CD4-positive, alpha-beta T cell treated with Interleukin-4 for 1 hour (primary cell): ENCODE data around the gene RGS21.

Experiments
- DNase-seq, 2 donors: peaks; one replicate each; pipeline ENCODE4 v3.0.0-alpha.2; 2020 to 2022

RGS21 gene

DNA sequence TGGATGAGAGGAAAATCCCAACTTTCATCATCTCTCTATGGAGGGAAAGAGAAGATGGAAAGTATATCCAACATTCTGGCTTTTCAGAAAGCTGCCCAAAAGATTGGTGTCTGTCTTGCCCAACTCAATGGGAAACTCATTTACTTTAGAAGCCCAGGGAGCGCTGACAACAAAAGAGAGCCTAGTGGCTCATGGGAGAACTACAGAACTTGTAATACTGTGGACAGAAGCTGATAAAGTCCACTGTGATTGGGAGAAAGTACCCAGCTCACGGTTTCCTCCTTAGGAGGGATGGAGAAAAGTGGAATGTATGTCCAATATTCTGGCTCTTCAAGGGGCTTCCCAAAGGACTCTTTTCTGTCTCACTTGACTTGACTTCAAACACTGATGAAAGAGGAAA lies 66.0 kb downstream of the RGS21 start:
- DNase-seq = no peak

DNA sequence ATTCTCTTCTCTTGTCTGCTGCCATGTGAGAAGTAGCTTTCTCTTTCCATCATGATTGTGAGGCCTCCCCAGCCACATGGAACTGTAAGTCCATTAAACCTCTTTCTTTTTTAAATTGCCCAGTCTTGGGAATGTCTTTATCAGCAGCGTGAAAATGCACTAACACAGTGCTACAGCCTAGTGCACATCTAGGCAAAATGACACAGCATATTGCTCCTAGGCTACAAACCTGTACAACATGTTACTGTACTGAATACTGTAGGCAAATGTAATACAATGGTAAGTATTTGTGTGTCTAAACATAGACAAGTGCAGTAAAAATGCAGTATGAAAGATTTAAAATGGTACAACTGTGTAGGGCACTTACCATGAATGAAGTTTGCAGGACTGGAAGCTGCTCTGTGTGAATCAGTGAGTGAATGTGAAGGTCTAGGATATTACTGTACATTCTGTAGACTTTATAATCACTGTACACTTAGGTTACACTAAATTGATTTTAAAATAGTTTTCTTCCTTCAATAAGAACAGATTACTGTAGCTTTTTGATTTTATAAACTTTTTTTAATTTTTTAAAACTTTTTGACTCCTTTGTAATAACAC lies 69.4 kb downstream of the RGS21 start:
- no peak for DNase-seq

DNA sequence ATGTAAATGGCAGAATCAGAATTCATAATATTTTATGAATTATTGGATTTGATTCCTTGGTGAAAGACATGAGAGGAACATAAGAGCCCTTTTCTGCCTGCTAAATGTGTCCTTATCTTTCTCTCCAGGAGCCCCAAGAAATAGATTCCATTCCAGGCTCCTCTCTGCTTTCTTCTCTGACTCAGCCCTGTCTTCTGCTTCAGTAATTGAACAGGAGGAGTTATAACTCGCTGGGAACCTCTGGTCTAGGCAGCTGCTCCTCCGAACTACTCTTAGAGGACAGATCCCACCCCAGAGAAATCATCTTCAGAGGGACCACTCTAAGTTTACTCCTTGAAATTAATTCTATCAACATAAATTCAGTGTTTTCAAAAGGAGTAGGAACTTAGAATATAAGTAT lies 78.4 kb downstream of the RGS21 start:
- DNase-seq = no peak

DNA sequence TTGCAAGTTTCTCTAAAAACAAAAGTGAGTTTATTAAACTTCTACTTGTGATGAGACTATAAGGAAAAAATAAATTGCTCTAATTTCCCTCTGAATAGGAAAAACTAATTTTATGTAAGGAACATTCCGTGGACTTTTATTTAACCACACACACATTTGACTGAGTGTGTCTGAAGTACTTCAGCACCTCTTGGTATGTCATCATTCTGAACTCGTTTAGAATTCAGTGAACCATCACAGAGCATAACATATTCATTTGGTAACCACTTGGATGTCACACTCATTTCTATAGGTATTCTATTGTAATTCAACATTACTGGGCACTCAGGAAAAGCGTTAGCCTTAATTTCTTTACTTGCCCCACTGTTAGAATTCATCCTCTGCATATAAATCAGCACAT lies 79.1 kb downstream of the RGS21 start:
- no peak for DNase-seq

DNA sequence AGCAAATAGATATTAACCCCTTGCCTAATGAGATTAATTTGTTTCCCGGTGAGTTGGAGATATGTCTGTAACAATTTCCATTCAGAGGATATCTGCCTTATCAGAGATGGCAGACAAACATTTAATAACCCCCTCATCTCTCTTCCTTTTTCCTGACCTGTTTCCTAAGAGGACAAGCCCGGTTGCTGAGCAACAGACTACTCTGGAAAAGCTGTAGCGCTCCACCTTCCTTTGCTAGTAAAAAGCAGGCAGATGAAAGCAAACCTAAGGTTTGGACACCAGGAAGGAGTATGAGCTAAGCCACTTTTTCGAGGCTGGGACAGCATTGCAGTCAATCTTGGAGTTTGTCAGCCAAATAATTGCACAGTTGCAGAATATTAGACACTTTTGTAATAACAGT lies 82.4 kb downstream of the RGS21 start:
- no peak for DNase-seq

DNA sequence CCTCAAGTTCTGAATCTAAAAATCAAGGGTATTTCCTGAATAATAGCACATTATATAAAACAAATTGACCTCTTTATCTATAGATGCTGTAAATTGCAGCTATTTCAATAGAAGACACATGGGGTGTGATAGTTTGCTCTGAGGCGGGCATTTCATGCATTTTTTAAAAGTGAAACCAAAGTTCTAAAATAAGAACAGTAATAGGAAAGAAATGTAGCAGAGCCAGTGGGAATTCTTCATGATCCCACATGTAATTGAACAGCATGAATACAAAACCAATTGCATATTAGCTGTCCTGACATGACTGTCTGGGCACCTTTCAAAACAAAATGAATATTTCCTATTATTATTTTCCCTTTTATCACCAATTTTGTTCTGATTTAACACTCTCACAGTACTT lies 85.0 kb downstream of the RGS21 start:
- no peak for DNase-seq

DNA sequence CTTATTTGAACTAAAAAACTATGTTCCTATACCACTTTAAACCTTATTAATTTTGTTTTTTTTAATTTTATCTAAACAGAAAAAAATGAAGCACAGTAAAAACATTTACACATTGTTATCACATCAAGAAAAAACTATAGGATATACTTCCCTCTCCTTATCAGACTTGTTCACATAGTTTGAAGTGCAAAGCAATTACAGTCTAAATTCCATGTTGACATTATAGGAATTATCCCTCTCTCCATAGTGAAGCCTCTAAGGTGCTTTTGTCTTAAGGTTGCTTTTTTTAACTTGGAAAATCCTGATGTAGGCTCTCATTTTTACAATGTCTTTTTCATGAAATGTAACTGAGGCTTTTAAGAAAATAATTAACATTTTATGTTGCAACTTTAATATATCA lies 85.8 kb downstream of the RGS21 start:
- no peak for DNase-seq

DNA sequence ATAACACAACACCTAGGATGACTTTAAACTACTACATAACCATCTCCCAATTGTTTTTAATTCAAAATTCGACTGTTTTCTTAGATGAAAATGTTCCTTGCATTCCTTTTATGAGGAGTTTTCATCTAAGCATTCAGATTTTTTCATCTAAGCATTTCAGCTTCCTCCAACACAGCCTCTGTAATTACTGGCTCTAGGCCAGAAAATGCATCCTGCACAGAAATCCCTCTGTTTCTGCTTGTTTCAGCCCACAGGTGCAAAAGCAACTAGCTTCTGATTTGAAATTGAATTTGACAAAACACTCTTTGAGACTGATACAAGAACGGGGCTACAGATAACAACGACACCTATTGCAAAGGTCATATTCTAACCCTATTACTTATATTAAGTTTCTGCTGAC lies 90.4 kb downstream of the RGS21 start:
- no peak for DNase-seq
